ENCODE measurements around the gene SDK1. TPM values are rescaled to one million over a fixed set of nuclear protein-coding genes. Genes with fewer than 3 reads are reported as not detected.

SDK1 gene
- total RNA-seq, 1 donor from 2014 or later: 1.1 TPM

GRCh38 chr7:4037308-4037707 lies 736.3 kb downstream of the SDK1 start:
- DNase-seq (ENCODE audit: low read depth, low spot score): no peak

GRCh38 chr7:4037877-4038276 lies 736.8 kb downstream of the SDK1 start:
- no peak for DNase-seq (ENCODE audit: low read depth, low spot score)

GRCh38 chr7:4040109-4040928 lies 739.3 kb downstream of the SDK1 start:
- DNase-seq (ENCODE audit: low read depth, low spot score): no peak

- DNase-seq (ENCODE audit: low read depth, low spot score): no peak
Observed at GRCh38 chr7:4042402-4043045, 741.5 kb downstream of the SDK1 start.

- no peak for DNase-seq (ENCODE audit: low read depth, low spot score)
Observed at GRCh38 chr7:4043988-4044387, 742.9 kb downstream of the SDK1 start.

- no peak for DNase-seq (ENCODE audit: low read depth, low spot score)
Observed at GRCh38 chr7:4045450-4045849, 744.4 kb downstream of the SDK1 start.

- no peak for DNase-seq (ENCODE audit: low read depth, low spot score)
Observed at GRCh38 chr7:4045975-4046374, 744.9 kb downstream of the SDK1 start.

GRCh38 chr7:4048336-4048735 lies 747.3 kb downstream of the SDK1 start:
- DNase-seq (ENCODE audit: low read depth, low spot score): no peak

GRCh38 chr7:4049202-4049601 lies 748.1 kb downstream of the SDK1 start:
- DNase-seq (ENCODE audit: low read depth, low spot score): no peak

GRCh38 chr7:4050126-4050660 lies 749.1 kb downstream of the SDK1 start:
- DNase-seq (ENCODE audit: low read depth, low spot score): no peak

GRCh38 chr7:4051696-4052095 lies 750.6 kb downstream of the SDK1 start:
- no peak for DNase-seq (ENCODE audit: low read depth, low spot score)

GRCh38 chr7:4052130-4052529 lies 751.1 kb downstream of the SDK1 start:
- no peak for DNase-seq (ENCODE audit: low read depth, low spot score)

GRCh38 chr7:4054158-4054557 lies 753.1 kb downstream of the SDK1 start:
- DNase-seq (ENCODE audit: low read depth, low spot score): no peak

GRCh38 chr7:4056552-4057288 lies 755.7 kb downstream of the SDK1 start:
- no peak for DNase-seq (ENCODE audit: low read depth, low spot score)

GRCh38 chr7:4057289-4057616 lies 756.2 kb downstream of the SDK1 start:
- DNase-seq (ENCODE audit: low read depth, low spot score): no peak

- DNase-seq (ENCODE audit: low read depth, low spot score): no peak
Observed at GRCh38 chr7:4058158-4058557, 757.1 kb downstream of the SDK1 start.

- no peak for DNase-seq (ENCODE audit: low read depth, low spot score)
Observed at GRCh38 chr7:4065190-4065589, 764.1 kb downstream of the SDK1 start.

GRCh38 chr7:4066206-4066605 lies 765.2 kb downstream of the SDK1 start:
- DNase-seq (ENCODE audit: low read depth, low spot score): no peak

GRCh38 chr7:4066626-4067475 lies 765.8 kb downstream of the SDK1 start:
- DNase-seq (ENCODE audit: low read depth, low spot score): no peak

- no peak for DNase-seq (ENCODE audit: low read depth, low spot score)
Observed at GRCh38 chr7:4067476-4067760, 766.4 kb downstream of the SDK1 start.

GRCh38 chr7:4067874-4068273 lies 766.8 kb downstream of the SDK1 start:
- no peak for DNase-seq (ENCODE audit: low read depth, low spot score)

- no peak for DNase-seq (ENCODE audit: low read depth, low spot score)
Observed at GRCh38 chr7:4068286-4068685, 767.2 kb downstream of the SDK1 start.
